Osteoblast (primary cell): ENCODE measurements around the gene DMRTC2. TPM values are rescaled to one million over a fixed set of nuclear protein-coding genes. Genes with fewer than 3 reads are reported as not detected.
A peak's percentile ranks its signal among the peaks of the same experiment; 100 is the strongest.

ENCODE experiments used
- DNase-seq: peaks from one replicate; pipeline ENCODE4 v3.0.0; 2011; ENCODE audit warnings: low spot score, mixed read lengths; ENCODE audit not compliant: insufficient read length; ENCODE audit errors: missing footprints
- H2AFZ ChIP-seq: 2 replicates; pipeline ENCODE4 v1.6.0; 2011; ENCODE audit warnings: mild to moderate bottlenecking, low read length
- H3K27ac ChIP-seq: 2 replicates; pipeline ENCODE4 v1.5.1; 2011; ENCODE audit warnings: mild to moderate bottlenecking, low read depth, low read length, moderate library complexity
- H3K27me3 ChIP-seq: 2 replicates; pipeline ENCODE4 v1.6.0; 2012; ENCODE audit warnings: mild to moderate bottlenecking, control low read depth, inconsistent platforms, low read length, moderate library complexity; ENCODE audit not compliant: insufficient read depth
- H3K36me3 ChIP-seq: 2 replicates; pipeline ENCODE4 v1.5.1; 2011; ENCODE audit warnings: mild to moderate bottlenecking, low read length, control low read depth, moderate library complexity; ENCODE audit not compliant: insufficient read depth
- H3K4me1 ChIP-seq: 2 replicates; pipeline ENCODE4 v1.5.1; 2011; ENCODE audit warnings: mild to moderate bottlenecking, low read length, control low read depth, moderate library complexity; ENCODE audit not compliant: insufficient read depth
- H3K4me2 ChIP-seq: 2 replicates; pipeline ENCODE4 v1.6.0; 2011; ENCODE audit warnings: mild to moderate bottlenecking, low read length; ENCODE audit not compliant: insufficient read depth
- H3K4me3 ChIP-seq: fragments of 200-600 bp; sonication (generic); 3 replicates; pipeline ENCODE4 v1.5.1; 2012; ENCODE audit warnings: mild to moderate bottlenecking, low read length, inconsistent platforms; ENCODE audit not compliant: insufficient read depth
- H3K79me2 ChIP-seq: 2 replicates; pipeline ENCODE4 v1.6.0; 2012; ENCODE audit warnings: mild to moderate bottlenecking, low read length, control low read depth, inconsistent platforms; ENCODE audit not compliant: insufficient read depth
- H3K9me3 ChIP-seq: 2 replicates; pipeline ENCODE4 v1.5.1; 2011; ENCODE audit warnings: low read depth, low read length, control low read depth
- H4K20me1 ChIP-seq: 2 replicates; pipeline ENCODE4 v1.6.0; 2012; ENCODE audit warnings: mild to moderate bottlenecking, low read length, control low read depth; ENCODE audit not compliant: insufficient read depth
- total RNA-seq: library from RNA; depleted of rRNA; stranded (reverse); fragments of >200 nt; gene quantifications from 2 replicates; pipeline ENCODE4 v1.2.3, GENCODE V29; 2012
- TF ChIP-seq, protein P1 (sequence below): IDR thresholded peaks from 2 replicates; pipeline ENCODE4 v1.5.1; 2011; ENCODE audit warnings: mild to moderate bottlenecking, low read depth, low read length, moderate library complexity; ENCODE audit errors: extremely low read depth

The DMRTC2 gene
- total RNA-seq, 1 donor = not detected

GRCh38 chr19:41807176-41807575 is 37.7 kb upstream of the DMRTC2 start:
- Histone ChIP-seq H3K36me3 (no peaks in the 10 kb centered on the region), H3K4me1 (no peaks in the 10 kb centered on the region), H4K20me1 (no peaks in the 10 kb centered on the region), H2AFZ (no peak overlapping the region), H3K4me3 (no peak overlapping the region), H3K79me2 (no peaks in the 10 kb centered on the region), H3K27me3 (no peaks in the 10 kb centered on the region), H3K27ac (no peak overlapping the region), H3K9me3 (no peaks in the 10 kb centered on the region), H3K4me2 (no peak overlapping the region)
- DNase-seq = no peak
- TF ChIP-seq, protein P1, sequence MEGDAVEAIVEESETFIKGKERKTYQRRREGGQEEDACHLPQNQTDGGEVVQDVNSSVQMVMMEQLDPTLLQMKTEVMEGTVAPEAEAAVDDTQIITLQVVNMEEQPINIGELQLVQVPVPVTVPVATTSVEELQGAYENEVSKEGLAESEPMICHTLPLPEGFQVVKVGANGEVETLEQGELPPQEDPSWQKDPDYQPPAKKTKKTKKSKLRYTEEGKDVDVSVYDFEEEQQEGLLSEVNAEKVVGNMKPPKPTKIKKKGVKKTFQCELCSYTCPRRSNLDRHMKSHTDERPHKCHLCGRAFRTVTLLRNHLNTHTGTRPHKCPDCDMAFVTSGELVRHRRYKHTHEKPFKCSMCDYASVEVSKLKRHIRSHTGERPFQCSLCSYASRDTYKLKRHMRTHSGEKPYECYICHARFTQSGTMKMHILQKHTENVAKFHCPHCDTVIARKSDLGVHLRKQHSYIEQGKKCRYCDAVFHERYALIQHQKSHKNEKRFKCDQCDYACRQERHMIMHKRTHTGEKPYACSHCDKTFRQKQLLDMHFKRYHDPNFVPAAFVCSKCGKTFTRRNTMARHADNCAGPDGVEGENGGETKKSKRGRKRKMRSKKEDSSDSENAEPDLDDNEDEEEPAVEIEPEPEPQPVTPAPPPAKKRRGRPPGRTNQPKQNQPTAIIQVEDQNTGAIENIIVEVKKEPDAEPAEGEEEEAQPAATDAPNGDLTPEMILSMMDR = no peak

GRCh38 chr19:41808663-41809566 is 35.9 kb upstream of the DMRTC2 start:
- H3K79me2 ChIP-seq = no peaks in the 10 kb centered on the region
- no peaks in the 10 kb centered on the region for H4K20me1 ChIP-seq
- no peaks in the 10 kb centered on the region for H3K36me3 ChIP-seq
- H3K4me3 ChIP-seq = no peak overlapping the region
- no peaks in the 10 kb centered on the region for H3K4me1 ChIP-seq
- no peak overlapping the region for H3K4me2 ChIP-seq
- DNase-seq = no peak
- TF ChIP-seq, protein P1 = no peak
- H3K9me3 ChIP-seq = no peaks in the 10 kb centered on the region
- H3K27me3 ChIP-seq = no peaks in the 10 kb centered on the region
- no peak overlapping the region for H3K27ac ChIP-seq
- H2AFZ ChIP-seq = no peak overlapping the region

DNA sequence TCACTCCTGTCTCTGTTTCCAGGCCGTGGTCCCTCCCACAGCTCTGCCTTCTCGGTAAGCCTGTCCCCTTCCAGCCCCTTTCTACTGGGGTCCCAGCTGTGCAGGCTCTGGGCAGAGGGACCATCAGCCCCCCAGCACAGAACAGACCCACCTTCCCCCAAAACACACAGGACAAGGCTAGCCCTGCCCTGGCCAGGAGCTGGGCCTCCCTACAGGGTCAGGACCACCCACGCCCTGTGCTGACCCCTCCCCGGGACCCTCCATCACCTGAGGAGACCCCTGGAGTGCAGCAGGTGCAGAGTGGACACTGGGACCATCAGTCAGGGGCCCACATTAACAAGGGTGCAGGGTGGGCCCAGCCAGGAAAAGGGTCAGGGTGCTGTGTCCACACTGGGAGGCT is 34.5 kb upstream of the DMRTC2 start:
- H3K36me3 ChIP-seq = no peaks in the 10 kb centered on the region
- H4K20me1 ChIP-seq = no peaks in the 10 kb centered on the region
- no peak overlapping the region for H3K4me3 ChIP-seq
- DNase-seq = peak; percentile 30
- H3K27me3 ChIP-seq = no peaks in the 10 kb centered on the region
- H3K4me2 ChIP-seq = no peak overlapping the region
- TF ChIP-seq, protein P1 = no peak
- H3K27ac ChIP-seq = no peak overlapping the region
- H3K9me3 ChIP-seq = no peaks in the 10 kb centered on the region
- H3K4me1 ChIP-seq = no peaks in the 10 kb centered on the region
- H3K79me2 ChIP-seq = no peaks in the 10 kb centered on the region
- H2AFZ ChIP-seq = no peak overlapping the region

DNA sequence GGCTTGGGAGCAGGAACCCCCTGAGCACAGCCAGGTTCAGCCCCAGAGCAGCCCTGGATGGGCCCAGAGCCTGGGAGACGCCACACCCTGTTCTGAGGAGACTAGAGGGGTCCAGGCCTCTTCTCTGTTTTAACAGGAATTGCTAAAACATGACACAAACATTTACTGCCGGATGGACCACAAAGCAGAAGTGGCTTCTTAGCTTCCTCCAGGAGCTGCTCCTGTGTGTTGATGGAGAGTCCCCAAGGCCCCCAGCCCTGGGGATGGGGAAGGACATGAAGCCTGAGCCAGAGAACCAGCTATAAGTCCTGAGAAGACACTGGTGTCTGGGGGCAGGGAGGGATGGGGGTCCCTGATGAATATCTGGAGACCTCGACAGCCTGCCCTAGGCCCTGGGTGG is 33.8 kb upstream of the DMRTC2 start:
- TF ChIP-seq, protein P1 = no peak
- no peaks in the 10 kb centered on the region for H3K9me3 ChIP-seq
- no peaks in the 10 kb centered on the region for H4K20me1 ChIP-seq
- H2AFZ ChIP-seq = no peak overlapping the region
- H3K79me2 ChIP-seq = no peaks in the 10 kb centered on the region
- DNase-seq = peak; percentile 38
- no peaks in the 10 kb centered on the region for H3K4me1 ChIP-seq
- no peak overlapping the region for H3K4me3 ChIP-seq
- H3K36me3 ChIP-seq = no peaks in the 10 kb centered on the region
- no peaks in the 10 kb centered on the region for H3K27me3 ChIP-seq
- H3K27ac ChIP-seq = no peak overlapping the region
- H3K4me2 ChIP-seq = no peak overlapping the region
